G401.6 (cell line): ENCODE measurements around the gene SYT6.

Experiments used
- FAIRE-seq: peaks from 2 replicates; lab custom pipeline; 2012; peaks lifted over from hg19 to GRCh38; lab: Jason Lieb, UNC

Gene SYT6

DNA sequence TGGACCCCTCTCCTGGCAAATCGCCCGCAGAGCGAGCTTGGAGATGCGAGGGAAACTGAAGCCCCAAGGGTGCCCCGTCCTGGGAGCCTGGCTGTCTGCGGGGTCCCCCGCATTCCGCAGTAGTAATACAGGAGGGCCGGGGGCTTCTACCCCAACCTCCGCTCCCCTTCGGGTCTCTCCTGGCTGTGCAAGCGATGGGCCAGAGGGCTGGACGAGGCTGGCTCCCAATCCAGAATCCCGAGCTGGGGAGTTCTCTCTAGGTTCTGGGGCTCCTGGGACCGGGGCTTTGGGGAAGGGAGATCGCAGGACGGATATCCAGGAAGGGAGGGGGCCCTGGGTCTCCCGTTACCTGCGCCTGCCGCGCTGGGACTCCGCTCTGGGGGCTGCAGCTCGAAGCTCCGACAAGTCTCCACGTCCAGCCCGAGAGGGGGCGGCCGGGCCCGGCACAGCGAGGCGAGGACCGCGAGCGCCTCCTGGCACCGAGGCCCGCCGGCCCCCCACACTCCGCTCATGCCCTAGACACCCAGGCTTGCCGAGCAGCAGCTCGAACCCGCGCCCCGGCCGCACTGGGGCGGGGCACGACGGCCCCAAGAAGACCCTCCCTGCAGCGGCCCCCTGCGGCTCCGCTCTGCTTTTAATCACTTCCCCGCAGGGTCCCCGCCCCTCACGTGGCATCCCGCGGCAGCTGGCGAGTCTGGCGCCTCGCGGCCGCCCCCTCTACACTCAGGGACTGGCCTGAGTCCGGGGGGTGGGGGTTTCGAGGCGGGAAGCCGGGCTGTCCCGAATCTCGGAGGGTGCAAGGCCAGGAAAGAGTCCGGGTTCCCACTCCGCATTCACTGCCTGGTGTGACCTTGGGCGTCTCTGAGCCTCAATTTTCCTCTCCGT lies at the start of gene SYT6:
TSS of gene SYT6 (minus strand) at position 609 of the 885 bp plus-strand sequence. CDS start at position 512, 97 bp downstream.
- no peak for FAIRE-seq

- FAIRE-seq: no peak
Measured at GRCh38 chr1:114201486-114201885, 47.8 kb upstream of the SYT6 start.

DNA sequence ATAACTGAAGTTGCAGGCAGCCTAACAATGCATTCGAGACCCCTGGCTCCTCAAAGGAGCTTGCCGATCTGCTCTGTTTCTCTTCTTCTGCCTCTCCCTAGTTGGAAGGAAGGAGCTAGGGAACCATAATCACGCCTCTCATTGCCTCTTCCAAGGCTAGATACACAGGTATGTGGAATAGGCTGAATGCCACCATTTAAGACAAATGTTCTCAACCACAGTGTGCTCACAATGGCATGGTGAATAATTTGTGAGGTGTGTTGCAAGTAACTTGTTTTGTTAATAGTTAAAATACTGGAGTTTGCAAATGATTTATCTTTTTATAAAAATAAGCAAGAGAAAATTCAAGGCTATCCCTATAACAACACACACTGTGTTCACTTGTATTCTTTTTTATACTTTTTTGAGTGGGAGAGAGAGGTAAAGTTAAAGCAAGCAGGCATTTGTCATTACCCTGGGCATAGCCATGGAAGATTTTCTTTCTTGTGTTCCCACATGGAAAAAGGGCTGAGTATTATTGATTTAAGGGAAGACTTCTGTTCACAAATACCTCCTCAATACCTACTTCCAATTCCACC lies 45.4 kb upstream of the SYT6 start:
- FAIRE-seq: no peak

- no peak for FAIRE-seq
Measured at GRCh38 chr1:114196992-114197907, 43.6 kb upstream of the SYT6 start.

DNA sequence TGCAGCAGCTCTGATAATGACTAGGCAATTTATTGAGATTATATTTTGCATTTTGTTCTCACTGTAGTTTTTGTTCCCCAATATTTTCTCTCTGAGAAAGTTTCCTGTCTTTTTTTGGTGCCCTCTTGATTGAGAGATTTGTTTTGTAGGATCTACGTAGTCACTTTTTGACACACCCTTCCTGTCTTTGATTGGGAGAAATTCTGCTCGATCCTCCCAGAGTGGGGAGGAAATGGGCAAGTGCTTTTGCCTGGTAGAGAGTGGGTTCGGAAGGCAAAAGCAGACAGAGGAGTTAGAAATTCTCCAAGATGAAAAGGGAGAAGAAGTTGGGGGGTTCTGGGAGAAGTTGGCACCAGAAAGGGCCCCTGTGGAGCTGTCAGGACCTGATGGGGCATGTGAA lies 42.1 kb upstream of the SYT6 start:
- no peak for FAIRE-seq

DNA sequence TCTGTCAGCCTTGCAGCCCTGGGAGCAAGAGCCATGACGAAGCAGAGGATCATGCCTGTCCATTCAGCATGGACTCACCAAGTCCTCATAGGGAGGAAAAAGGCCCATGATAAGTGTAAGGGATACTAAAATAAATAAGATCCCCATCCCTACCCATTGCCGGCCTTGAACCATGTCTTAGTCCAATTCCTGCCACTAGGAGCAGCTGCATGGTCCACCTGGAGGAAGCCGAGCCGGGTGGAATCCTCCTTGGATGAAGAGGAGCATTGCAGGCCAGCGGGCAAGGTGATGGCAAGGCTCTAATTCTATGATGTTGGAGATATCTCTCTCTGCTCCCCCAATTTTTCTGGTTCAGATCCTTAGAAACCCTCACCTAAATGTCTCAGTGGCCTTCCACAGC lies 38.7 kb upstream of the SYT6 start:
- FAIRE-seq: no peak

- FAIRE-seq: no peak
Measured at GRCh38 chr1:114189398-114189797, 35.7 kb upstream of the SYT6 start.

DNA sequence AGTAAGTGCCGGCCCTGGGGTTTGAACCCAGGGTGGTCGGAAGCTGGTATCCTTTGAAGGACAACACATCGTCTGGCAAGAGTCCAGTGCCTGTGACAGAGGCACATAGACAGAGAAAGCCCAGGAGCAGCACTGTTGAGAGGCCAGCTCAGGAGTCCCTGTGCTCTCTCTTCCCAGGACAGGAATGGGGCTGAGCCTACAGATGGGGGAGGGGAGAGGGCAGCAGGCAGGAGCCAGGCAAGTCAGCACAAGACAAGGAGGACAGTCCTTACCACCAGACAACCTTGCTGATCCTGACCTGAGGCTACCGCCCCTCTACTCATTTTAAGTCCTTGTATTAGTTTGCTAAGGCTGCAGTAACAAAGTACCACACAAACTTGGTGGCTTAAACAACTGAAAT lies 27.7 kb upstream of the SYT6 start:
- FAIRE-seq: no peak

DNA sequence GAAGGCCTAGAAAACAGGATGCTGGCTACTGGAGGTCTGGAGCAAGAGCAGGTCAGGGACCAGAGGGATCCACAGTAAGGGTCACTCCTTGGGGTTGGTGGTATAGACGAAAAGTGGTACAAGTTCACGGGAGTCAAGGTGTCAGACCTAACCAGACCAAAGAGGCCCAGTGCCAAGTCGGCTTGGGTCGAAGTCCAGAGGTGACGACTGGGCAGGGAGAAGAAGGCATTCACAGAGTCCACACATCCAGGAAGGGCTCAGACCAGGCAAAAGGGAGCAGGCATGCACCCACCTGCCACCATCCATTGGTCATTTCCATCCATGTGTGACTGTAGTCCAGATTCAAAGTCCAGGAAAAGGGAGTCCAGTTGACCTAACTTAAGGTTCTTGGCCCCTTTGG lies 27.1 kb upstream of the SYT6 start:
- no peak for FAIRE-seq

GRCh38 chr1:114178936-114179335 lies 25.3 kb upstream of the SYT6 start:
- no peak for FAIRE-seq

DNA sequence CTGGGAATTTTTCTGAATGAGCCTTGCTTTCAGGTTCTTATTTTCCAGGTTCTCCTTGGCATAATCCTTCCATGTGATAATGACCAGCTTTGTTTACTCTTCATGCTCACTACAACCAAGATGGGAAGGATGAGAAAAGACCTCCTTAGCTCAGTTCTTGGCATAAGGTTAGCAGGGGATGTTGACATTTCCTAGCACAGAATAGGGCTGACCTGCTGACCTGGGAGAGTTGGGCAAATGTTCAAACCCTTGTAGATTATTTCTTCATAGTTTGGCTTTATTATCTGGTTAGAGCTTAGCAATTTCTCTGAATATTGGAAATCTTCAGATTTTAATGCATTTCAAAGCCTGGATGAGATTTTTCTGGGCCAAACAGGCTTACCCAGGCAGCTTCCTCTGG lies 23.6 kb upstream of the SYT6 start:
- FAIRE-seq: no peak

DNA sequence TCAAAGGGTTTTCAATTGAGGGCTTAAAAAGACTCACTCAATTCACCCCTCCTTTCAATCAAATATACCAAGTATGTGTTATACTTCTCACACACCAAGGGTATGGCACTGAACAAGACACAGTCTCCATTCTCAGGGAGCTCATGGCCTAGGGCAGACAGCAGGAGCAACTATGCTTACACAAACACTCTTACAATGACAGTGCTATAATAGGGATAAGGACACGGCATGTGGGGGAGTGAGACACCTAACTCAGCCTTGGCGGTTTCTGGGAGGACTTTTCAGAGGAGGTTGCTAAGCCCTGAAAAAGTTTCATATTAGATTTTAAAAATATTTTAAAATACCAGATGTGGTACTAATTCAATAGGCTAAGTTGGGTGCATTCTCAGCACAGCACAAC lies 22.7 kb upstream of the SYT6 start:
- no peak for FAIRE-seq

DNA sequence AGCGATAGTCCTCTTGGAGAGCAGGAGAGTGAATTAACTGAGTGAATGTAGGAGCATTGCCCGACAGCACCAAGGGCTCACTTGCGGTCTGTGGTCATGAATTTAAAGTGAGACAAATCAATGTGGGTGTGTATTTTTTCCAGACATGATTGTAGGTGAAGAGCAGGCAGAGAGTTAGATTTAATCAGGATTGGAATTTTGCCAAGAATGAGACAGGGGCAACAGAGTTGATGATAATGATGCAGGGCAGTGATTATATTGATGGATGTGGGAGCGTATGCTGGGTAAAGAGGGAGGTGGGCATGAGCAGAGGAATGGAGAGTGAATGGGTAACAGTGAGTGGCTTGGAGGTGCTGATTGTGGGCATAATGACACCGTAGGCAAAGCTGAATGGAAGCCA lies 20.0 kb upstream of the SYT6 start:
- no peak for FAIRE-seq

- no peak for FAIRE-seq
Measured at GRCh38 chr1:114169509-114169908, 15.8 kb upstream of the SYT6 start.

GRCh38 chr1:114167226-114167625 lies 13.6 kb upstream of the SYT6 start:
- FAIRE-seq: no peak

DNA sequence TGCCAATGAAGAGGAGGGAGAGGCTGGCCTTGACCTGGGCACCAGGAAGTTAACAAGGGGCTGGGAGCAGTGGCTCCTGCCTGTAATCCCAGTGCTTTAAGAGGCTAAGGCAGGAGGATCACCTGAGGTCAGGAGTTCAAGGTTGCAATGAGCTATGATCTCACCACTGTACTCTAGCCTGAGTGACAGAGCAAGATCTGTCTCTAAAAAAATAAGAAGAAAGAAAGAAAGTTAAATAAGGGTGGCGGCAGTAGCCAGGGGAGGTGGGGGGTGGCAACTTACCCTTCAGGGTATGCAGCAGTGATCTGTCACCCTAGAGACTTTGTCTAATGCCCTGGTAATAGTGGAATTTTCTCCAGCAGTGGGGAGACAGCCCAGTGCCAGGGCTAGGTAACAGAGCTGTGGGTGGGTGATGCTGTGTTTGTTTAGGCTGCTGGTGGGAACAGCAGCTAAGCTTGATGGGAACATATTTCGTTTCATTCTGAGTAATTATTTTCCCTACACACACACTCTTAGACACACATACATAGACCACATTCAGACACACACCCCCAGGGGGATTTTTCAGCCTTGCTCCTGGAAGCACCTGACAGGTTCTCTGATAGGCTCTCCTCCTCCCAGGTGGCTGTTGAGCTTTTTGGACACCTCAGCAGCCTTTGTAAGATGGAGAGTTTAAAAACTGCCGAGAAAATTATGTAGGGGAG lies 11.3 kb upstream of the SYT6 start:
- no peak for FAIRE-seq

DNA sequence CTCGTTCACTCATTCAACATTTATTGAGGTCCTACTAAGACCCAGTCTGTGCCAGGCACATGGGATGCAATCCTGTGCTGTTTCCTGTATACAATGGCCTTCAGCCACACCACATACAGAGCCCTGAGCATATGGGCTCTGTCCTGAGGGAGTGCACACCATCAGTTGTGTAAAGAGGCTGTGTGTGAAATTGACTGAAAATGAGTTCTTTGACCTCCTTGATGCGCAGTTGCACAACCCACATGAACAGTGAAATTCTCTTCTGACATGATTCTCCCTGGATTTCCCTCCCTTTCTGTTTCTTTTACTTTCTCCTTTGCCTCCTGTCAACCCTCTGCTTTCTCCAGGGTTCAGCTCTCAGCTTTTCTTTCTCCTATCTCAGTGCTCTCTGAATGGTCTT lies 6.3 kb upstream of the SYT6 start:
- FAIRE-seq: no peak

DNA sequence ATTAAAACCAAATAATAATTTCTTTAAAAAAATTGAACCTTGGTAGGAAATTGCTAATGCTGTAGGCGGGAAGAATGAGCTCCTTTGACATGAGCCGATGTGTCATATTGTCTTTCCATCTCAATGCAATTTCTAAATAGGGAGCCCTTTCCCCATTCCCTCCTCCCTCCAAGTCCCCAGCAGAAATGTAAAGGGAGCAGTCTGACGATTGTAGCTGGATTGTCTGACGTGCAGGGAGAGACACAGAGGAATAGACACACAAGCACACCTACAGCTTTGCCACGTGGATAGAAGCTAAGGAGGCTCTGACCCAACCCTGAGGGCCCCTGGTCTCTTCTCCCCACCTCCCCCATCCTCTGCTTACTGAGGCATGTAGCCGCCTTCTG lies 3.6 kb upstream of the SYT6 start:
- FAIRE-seq: no peak

- FAIRE-seq: no peak
Measured at GRCh38 chr1:114156538-114157274, 3.0 kb upstream of the SYT6 start.

DNA sequence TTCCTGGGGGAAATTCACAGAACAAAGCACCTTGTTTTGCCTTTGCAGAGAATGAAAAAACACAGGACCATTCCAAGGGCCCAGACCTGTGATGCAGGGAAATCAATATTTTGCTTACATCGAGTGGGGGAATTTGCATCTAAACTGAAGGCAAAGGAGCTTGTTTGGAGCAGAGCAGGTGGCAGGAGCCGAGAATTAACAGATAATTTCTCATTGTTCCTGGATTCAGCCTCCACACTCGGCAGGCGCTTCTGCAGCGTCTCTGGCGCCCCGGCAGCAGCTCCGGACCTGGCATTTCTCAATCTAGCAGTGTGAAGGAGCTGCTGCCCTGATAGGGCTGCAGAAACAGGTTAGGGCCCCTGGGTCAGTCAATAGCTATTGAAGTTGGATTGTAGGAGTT lies 2.0 kb upstream of the SYT6 start:
- no peak for FAIRE-seq

- FAIRE-seq: no peak
Measured at GRCh38 chr1:114154963-114155322, 1.3 kb upstream of the SYT6 start.
